Panc1 (cell line): ENCODE measurements around the gene RCBTB2. TPM values are rescaled to one million over a fixed set of nuclear protein-coding genes. Genes with fewer than 3 reads are reported as not detected.

Experiments
- ATAC-seq: fragments of 200-7000 bp; cut with Tn5 transposase; 2 replicates; pipeline ENCODE4 v1.9.1; 2020; ENCODE audit warnings: mild to moderate bottlenecking, moderate library complexity
- BruUV-seq: library from RNA; stranded (reverse); fragments of 400-500 nt; replicated peaks from 2 replicates; lab custom pipeline; 2021; lab: Mats Ljungman, UMichigan
- CTCF ChIA-PET: fragments of 300-600 bp; sonication (Branson Sonifier 250); formaldehyde crosslinking; loops from one replicate; lab custom pipeline; 2022; ENCODE audit warnings: antibody characterized with exemption; lab: Charles Lee
- POLR2A ChIA-PET: fragments of 300-600 bp; sonication (Branson Sonifier 250); formaldehyde crosslinking; loops from one replicate; lab custom pipeline; 2022; ENCODE audit warnings: antibody characterized with exemption; lab: Charles Lee
- DNase-seq: peaks from one replicate; pipeline ENCODE4 v3.0.0-alpha.2; 2010; ENCODE audit warnings: low read depth, low spot score
- H3K27ac ChIP-seq: 2 replicates; pipeline ENCODE4 v1.5.1; 2011; ENCODE audit warnings: mild to moderate bottlenecking, low read length, inconsistent platforms
- H3K27me3 ChIP-seq: fragments of 200-500 bp; sonication (Bioruptor generic); 2 replicates; pipeline ENCODE4 v1.6.0; 2014; ENCODE audit warnings: low read length, inconsistent platforms; ENCODE audit not compliant: control insufficient read depth, insufficient read depth
- H3K36me3 ChIP-seq: fragments of 200-500 bp; sonication (Bioruptor generic); 2 replicates; pipeline ENCODE4 v1.5.1; 2014; ENCODE audit warnings: inconsistent platforms, mild to moderate bottlenecking, low read length, moderate library complexity; ENCODE audit not compliant: control insufficient read depth, insufficient read depth
- H3K4me1 ChIP-seq: 2 replicates; pipeline ENCODE4 v1.5.1; 2011; ENCODE audit warnings: inconsistent platforms, mild to moderate bottlenecking, low read length, moderate library complexity; ENCODE audit not compliant: control insufficient read depth, insufficient read depth
- H3K4me3 ChIP-seq, 2 experiments: 2 replicates each; pipeline ENCODE4 v1.5.1; 2011 to 2012; ENCODE audit warnings: low read depth in 2 of 2, low read length in 2 of 2, mild to moderate bottlenecking in 2 of 2, inconsistent platforms in 1 of 2, moderate library complexity in 1 of 2
- H3K9me3 ChIP-seq: fragments of 200-500 bp; sonication (Bioruptor generic); 2 replicates; pipeline ENCODE4 v1.5.1; 2014; ENCODE audit warnings: low read depth, mild to moderate bottlenecking, inconsistent platforms, low read length, moderate library complexity; ENCODE audit not compliant: control insufficient read depth, insufficient read depth
- POLR2AphosphoS5 ChIP-seq: IDR thresholded peaks from 2 replicates; pipeline ENCODE4 v1.6.1; 2012; ENCODE audit warnings: mild to moderate bottlenecking, low read depth, low read length, moderate library complexity
- SIN3A ChIP-seq: IDR thresholded peaks from 2 replicates; pipeline ENCODE4 v1.6.1; 2012; ENCODE audit warnings: low read depth, mild to moderate bottlenecking, low read length, moderate library complexity, borderline replicate concordance; ENCODE audit not compliant: insufficient read depth
- TCF7L2 ChIP-seq: IDR thresholded peaks from 2 replicates; pipeline ENCODE4 v1.6.1; 2011; ENCODE audit warnings: mild to moderate bottlenecking, low read depth, low read length, inconsistent platforms
- in situ Hi-C: cut with HindIII; loops from 2 replicates; pipeline ENCODE4 v1.10.0; 2016; ENCODE audit warnings: low sequenced_read_pairs, low pct_unique_long_range_greater_than_20kb
- intact Hi-C: fragments of 100-400 bp; cut with micrococcal nuclease; formaldehyde crosslinking; loops from one replicate; pipeline ENCODE4 v1.10.0; 2022; ENCODE audit not compliant: unreplicated experiment
- total RNA-seq: library from RNA; stranded (reverse); gene quantifications from one replicate; pipeline ENCODE4 v1.2.1, GENCODE V29; 2021; ENCODE audit not compliant: unreplicated experiment
- TF ChIP-seq, protein P1 (sequence below), 2 experiments: IDR thresholded peaks; 2 replicates each; pipeline ENCODE4 v1.6.1; 2011 to 2012; ENCODE audit warnings: low read depth in 2 of 2, control low read depth in 1 of 2, low read length in 1 of 2, mild to moderate bottlenecking in 1 of 2, moderate library complexity in 1 of 2; ENCODE audit not compliant: insufficient read depth in 1 of 2
- TF ChIP-seq, protein P2 (sequence below): fragments of 450-650 bp; IDR thresholded peaks from 2 replicates; pipeline ENCODE4 v1.5.1; 2017; ENCODE audit warnings: mild to moderate bottlenecking

The RCBTB2 gene
- total RNA-seq, 1 experiment from 2014 or later, result 4.4 TPM

GRCh38 chr13:48536621-48537250 is 3.9 kb upstream of the RCBTB2 start:
- Histone ChIP-seq H3K27ac (no peak overlapping the region), H3K4me1 (peaks cover 4% of the 10 kb centered on the region; the same call in 1 of the 2 replicates), H3K27me3 (no peaks in the 10 kb centered on the region), H3K9me3 (no peaks in the 10 kb centered on the region), H3K4me3 (no peak overlapping the region), H3K36me3 (no peaks in the 10 kb centered on the region)
- no TSS peak for BruUV-seq
- intact Hi-C loops (no loop called here), in situ Hi-C loops (no loop called here)
- CTCF ChIA-PET, result no interaction called here
- DNase-seq (no peak), ATAC-seq (no peak)
- POLR2A ChIA-PET, result no interaction called here
- TF ChIP-seq SIN3A, result no peak
- TF ChIP-seq, protein P1, sequence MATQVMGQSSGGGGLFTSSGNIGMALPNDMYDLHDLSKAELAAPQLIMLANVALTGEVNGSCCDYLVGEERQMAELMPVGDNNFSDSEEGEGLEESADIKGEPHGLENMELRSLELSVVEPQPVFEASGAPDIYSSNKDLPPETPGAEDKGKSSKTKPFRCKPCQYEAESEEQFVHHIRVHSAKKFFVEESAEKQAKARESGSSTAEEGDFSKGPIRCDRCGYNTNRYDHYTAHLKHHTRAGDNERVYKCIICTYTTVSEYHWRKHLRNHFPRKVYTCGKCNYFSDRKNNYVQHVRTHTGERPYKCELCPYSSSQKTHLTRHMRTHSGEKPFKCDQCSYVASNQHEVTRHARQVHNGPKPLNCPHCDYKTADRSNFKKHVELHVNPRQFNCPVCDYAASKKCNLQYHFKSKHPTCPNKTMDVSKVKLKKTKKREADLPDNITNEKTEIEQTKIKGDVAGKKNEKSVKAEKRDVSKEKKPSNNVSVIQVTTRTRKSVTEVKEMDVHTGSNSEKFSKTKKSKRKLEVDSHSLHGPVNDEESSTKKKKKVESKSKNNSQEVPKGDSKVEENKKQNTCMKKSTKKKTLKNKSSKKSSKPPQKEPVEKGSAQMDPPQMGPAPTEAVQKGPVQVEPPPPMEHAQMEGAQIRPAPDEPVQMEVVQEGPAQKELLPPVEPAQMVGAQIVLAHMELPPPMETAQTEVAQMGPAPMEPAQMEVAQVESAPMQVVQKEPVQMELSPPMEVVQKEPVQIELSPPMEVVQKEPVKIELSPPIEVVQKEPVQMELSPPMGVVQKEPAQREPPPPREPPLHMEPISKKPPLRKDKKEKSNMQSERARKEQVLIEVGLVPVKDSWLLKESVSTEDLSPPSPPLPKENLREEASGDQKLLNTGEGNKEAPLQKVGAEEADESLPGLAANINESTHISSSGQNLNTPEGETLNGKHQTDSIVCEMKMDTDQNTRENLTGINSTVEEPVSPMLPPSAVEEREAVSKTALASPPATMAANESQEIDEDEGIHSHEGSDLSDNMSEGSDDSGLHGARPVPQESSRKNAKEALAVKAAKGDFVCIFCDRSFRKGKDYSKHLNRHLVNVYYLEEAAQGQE (IDR thresholded peaks at IDR 0.05; ENCODE audit: insufficient read depth in 1 of 2, low read depth in 2 of 2, low read length in 1 of 2), result no peak
- TF ChIP-seq, protein P2, sequence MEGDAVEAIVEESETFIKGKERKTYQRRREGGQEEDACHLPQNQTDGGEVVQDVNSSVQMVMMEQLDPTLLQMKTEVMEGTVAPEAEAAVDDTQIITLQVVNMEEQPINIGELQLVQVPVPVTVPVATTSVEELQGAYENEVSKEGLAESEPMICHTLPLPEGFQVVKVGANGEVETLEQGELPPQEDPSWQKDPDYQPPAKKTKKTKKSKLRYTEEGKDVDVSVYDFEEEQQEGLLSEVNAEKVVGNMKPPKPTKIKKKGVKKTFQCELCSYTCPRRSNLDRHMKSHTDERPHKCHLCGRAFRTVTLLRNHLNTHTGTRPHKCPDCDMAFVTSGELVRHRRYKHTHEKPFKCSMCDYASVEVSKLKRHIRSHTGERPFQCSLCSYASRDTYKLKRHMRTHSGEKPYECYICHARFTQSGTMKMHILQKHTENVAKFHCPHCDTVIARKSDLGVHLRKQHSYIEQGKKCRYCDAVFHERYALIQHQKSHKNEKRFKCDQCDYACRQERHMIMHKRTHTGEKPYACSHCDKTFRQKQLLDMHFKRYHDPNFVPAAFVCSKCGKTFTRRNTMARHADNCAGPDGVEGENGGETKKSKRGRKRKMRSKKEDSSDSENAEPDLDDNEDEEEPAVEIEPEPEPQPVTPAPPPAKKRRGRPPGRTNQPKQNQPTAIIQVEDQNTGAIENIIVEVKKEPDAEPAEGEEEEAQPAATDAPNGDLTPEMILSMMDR, result no peak
- TF ChIP-seq TCF7L2, result no peak
- TF ChIP-seq POLR2AphosphoS5, result no peak

GRCh38 chr13:48535766-48536165 is 2.9 kb upstream of the RCBTB2 start:
- H3K9me3 ChIP-seq, result no peaks in the 10 kb centered on the region
- H3K36me3 ChIP-seq, result no peaks in the 10 kb centered on the region
- in situ Hi-C loops, result no loop called here
- H3K27me3 ChIP-seq, result no peaks in the 10 kb centered on the region
- ATAC-seq (no peak), DNase-seq (no peak)
- TF ChIP-seq, protein P2, result no peak
- no peak for TF ChIP-seq SIN3A
- no peak for TF ChIP-seq TCF7L2
- TF ChIP-seq POLR2AphosphoS5, result no peak
- BruUV-seq, result no TSS peak
- peaks cover 8% of the 10 kb centered on the region; the same call in 1 of the 2 replicates for H3K4me1 ChIP-seq
- intact Hi-C loops, result no loop called here
- ChIA-PET POLR2A (no interaction called here), CTCF (no interaction called here)
- H3K27ac ChIP-seq, result no peak overlapping the region
- H3K4me3 ChIP-seq, result no peak overlapping the region
